Stimulated activated memory B cell treated with anti-CD40 and anti-IgM and Interleukin-4, amounts not matched to agents 10 μg/mL and 1 μg/mL and 100 μg/mL, for 72 hours (primary cell): ENCODE data around the gene SMIM20.

Source experiments
- ATAC-seq: fragments of 150-1000 bp; cut with Tn5 transposase; 2 replicates; pipeline ENCODE4 v1.10.0; 2021
- H3K27ac Mint-ChIP-seq: one replicate; pipeline ENCODE4 v1.8.0; 2022; ENCODE audit warnings: mild to moderate bottlenecking, mixed read lengths
- H3K27me3 Mint-ChIP-seq: one replicate; pipeline ENCODE4 v1.8.0; 2022; ENCODE audit warnings: mixed read lengths
- H3K36me3 Mint-ChIP-seq: one replicate; pipeline ENCODE4 v1.8.0; 2022; ENCODE audit warnings: mixed read lengths
- H3K4me1 Mint-ChIP-seq: one replicate; pipeline ENCODE4 v1.8.0; 2022; ENCODE audit warnings: mixed read lengths
- H3K4me3 Mint-ChIP-seq: one replicate; pipeline ENCODE4 v1.8.0; 2022; ENCODE audit warnings: mild to moderate bottlenecking, moderate library complexity, mixed read lengths
- H3K9me3 Mint-ChIP-seq: one replicate; pipeline ENCODE4 v1.8.0; 2022; ENCODE audit warnings: mixed read lengths

The SMIM20 gene

GRCh38 chr4:25929298-25929686 is 15.3 kb downstream of the SMIM20 start:
- no peaks in the 10 kb centered on the region for H3K27me3 Mint-ChIP-seq
- H3K27ac Mint-ChIP-seq, result no peak overlapping the region
- H3K4me1 Mint-ChIP-seq, result peaks cover 6% of the 10 kb centered on the region
- no peaks in the 10 kb centered on the region for H3K9me3 Mint-ChIP-seq
- no peak overlapping the region for H3K4me3 Mint-ChIP-seq
- no peak for ATAC-seq
- peaks cover 7% of the 10 kb centered on the region for H3K36me3 Mint-ChIP-seq

DNA sequence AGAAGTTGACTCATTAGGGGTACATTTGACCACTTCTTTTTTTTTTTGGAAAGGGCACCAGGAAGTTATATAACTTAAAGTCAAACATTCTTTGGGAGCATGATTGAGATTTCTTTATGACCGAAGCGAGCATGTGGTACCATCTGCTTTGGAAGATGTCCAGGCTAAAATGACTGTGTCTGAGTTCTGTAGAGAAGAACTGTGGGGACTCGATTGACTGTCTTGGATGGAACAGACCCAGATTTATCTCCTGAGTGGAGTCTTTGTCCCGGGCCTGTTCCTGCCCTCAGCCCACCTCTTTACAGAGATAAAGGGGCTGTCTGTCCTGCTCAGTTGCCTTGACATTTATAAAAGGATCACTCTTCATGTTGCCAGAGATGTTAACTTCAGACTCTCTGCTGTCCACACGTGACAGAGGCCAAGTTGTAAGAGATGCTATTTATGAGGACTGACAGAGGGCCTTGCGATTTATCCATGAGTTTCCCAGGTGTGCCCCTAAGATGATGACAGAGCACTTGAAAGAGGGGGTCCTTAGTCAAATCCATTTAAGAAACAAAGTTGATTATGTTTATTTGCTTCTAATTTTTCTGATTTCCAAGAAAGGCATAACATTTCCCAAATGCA is 16.8 kb downstream of the SMIM20 start:
- H3K9me3 Mint-ChIP-seq, result no peaks in the 10 kb centered on the region
- no peak overlapping the region for H3K4me3 Mint-ChIP-seq
- no peak overlapping the region for H3K27ac Mint-ChIP-seq
- no peak for ATAC-seq
- no peaks in the 10 kb centered on the region for H3K27me3 Mint-ChIP-seq
- peaks cover 2% of the 10 kb centered on the region for H3K4me1 Mint-ChIP-seq
- peaks cover 7% of the 10 kb centered on the region for H3K36me3 Mint-ChIP-seq

GRCh38 chr4:25936696-25937095 is 22.7 kb downstream of the SMIM20 start:
- H3K36me3 Mint-ChIP-seq, result no peaks in the 10 kb centered on the region

GRCh38 chr4:25937801-25938200 is 23.8 kb downstream of the SMIM20 start:
- peaks cover 2% of the 10 kb centered on the region for H3K9me3 Mint-ChIP-seq
- no peak for ATAC-seq

More at GRCh38 chr4:25936696-25937095, 22.7 kb downstream of the SMIM20 start:
- Mint-ChIP-seq H3K4me1 (peaks cover 43% of the 10 kb centered on the region), H3K27me3 (no peaks in the 10 kb centered on the region), H3K9me3 (peaks cover 2% of the 10 kb centered on the region), H3K4me3 (no peak overlapping the region), H3K27ac (no peak overlapping the region)
- no peak for ATAC-seq

GRCh38 chr4:25938366-25938765 is 24.3 kb downstream of the SMIM20 start:
- H3K27me3 Mint-ChIP-seq, result no peaks in the 10 kb centered on the region
- no peaks in the 10 kb centered on the region for H3K36me3 Mint-ChIP-seq
- peak overlapping the region; percentile 88 for H3K27ac Mint-ChIP-seq
- peak overlapping the region; percentile 61 for H3K4me3 Mint-ChIP-seq
- peak; percentile 74 for ATAC-seq
- peaks cover 2% of the 10 kb centered on the region for H3K9me3 Mint-ChIP-seq
- H3K4me1 Mint-ChIP-seq, result peaks cover 46% of the 10 kb centered on the region

More at GRCh38 chr4:25937801-25938200, 23.8 kb downstream of the SMIM20 start:
- Mint-ChIP-seq H3K27me3 (no peaks in the 10 kb centered on the region), H3K4me3 (peak overlapping the region; percentile 61), H3K36me3 (no peaks in the 10 kb centered on the region), H3K27ac (peak overlapping the region; percentile 88), H3K4me1 (peaks cover 46% of the 10 kb centered on the region)

DNA sequence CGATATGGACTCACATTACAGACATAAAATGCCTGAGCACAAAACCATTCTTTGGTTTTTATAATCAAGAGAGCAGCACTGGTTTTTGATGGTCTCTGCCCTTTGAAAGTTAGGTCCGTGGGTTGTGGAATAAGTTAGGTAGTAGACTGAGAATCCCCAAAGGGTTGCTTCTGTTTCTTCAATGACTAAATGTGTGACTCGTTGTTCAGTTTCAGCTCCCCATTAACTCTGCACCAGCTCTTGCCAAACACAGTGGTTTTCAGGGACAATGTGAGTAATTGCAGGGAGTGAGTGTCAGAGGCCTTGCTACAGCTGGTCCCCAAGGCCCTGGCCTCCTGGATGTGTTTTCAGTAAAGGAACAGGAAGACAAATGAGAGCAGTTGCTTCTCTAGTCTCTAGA is 24.8 kb downstream of the SMIM20 start:
- Mint-ChIP-seq H3K36me3 (no peaks in the 10 kb centered on the region), H3K27ac (peak overlapping the region; percentile 88), H3K9me3 (peaks cover 2% of the 10 kb centered on the region), H3K27me3 (no peaks in the 10 kb centered on the region), H3K4me3 (peak overlapping the region; percentile 61), H3K4me1 (peaks cover 46% of the 10 kb centered on the region)
- peak; percentile 91 for ATAC-seq

DNA sequence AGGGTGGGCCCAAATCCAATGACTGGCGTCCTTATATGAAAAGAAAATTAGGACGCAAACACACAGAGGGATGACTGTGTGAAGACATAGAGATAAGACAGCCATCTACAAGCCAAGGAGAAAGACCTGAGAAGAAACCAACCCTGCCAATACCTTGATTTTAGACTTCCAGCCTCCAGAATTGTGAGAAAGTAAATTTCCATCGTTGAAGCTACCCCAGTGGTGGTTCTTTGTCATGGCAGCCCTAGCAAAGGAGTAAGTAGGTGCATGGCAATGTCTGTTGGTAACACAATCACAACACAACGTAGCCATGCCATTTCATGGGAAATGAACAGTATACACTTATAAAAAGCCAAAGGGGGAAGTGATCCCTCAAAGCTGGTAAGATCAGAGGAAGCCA is 25.3 kb downstream of the SMIM20 start:
- H3K27ac Mint-ChIP-seq, result peak overlapping the region; percentile 88
- peaks cover 2% of the 10 kb centered on the region for H3K9me3 Mint-ChIP-seq
- ATAC-seq, result no peak
- H3K4me3 Mint-ChIP-seq, result peak overlapping the region; percentile 61
- peaks cover 46% of the 10 kb centered on the region for H3K4me1 Mint-ChIP-seq
- H3K27me3 Mint-ChIP-seq, result no peaks in the 10 kb centered on the region
- H3K36me3 Mint-ChIP-seq, result no peaks in the 10 kb centered on the region

DNA sequence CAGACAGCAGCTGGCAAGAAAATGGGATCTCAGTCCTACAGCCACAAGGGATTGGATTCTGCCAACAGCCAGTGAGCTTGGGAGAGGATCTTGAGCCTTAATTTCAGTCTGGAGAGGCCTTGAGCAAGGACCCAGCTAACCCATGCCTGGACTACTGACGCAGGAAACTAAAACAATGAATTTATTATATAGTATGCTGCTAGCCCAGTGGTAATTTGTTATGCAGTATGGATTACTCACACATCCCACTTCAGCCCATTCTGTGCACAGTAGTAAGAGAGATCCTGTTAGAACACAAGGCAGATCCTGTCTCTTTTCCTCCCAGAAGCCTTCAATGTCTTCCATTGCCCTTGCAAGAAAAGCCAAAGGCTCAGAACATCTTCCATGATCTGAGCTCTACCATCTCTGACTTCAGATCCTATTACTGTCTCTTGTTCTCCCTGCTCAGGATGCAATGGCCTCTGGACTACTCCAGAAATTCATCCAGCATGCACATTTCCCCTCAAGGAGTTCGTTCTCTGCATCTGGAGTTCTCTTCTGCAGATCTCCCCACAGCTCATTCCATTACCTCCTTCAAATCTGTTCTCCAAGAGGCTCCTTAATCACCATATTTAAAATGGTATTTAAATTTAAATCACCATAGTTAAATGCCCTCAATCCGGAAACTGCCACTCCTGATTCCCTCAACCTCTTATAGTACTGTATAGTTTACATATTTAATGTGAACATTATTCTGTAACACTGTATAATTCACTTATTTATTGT is 27.6 kb downstream of the SMIM20 start:
- no peaks in the 10 kb centered on the region for H3K36me3 Mint-ChIP-seq
- no peak overlapping the region for H3K27ac Mint-ChIP-seq

GRCh38 chr4:25943312-25943711 is 29.3 kb downstream of the SMIM20 start:
- Mint-ChIP-seq H3K4me3 (no peak overlapping the region), H3K27ac (no peak overlapping the region), H3K9me3 (no peaks in the 10 kb centered on the region), H3K27me3 (no peaks in the 10 kb centered on the region), H3K4me1 (peaks cover 29% of the 10 kb centered on the region), H3K36me3 (no peaks in the 10 kb centered on the region)
- ATAC-seq, result no peak

More for the DNA sequence above, 27.6 kb downstream of the SMIM20 start:
- Mint-ChIP-seq H3K4me1 (peaks cover 39% of the 10 kb centered on the region), H3K4me3 (no peak overlapping the region), H3K27me3 (no peaks in the 10 kb centered on the region), H3K9me3 (no peaks in the 10 kb centered on the region)
- no peak for ATAC-seq

- H3K9me3 Mint-ChIP-seq, result no peaks in the 10 kb centered on the region
- no peak overlapping the region for H3K27ac Mint-ChIP-seq
- ATAC-seq, result no peak
- H3K4me1 Mint-ChIP-seq, result peaks cover 24% of the 10 kb centered on the region
- peaks cover 2% of the 10 kb centered on the region for H3K27me3 Mint-ChIP-seq
- no peak overlapping the region for H3K4me3 Mint-ChIP-seq
- no peaks in the 10 kb centered on the region for H3K36me3 Mint-ChIP-seq
These were observed 29.8 kb downstream of the SMIM20 start for GRCh38 chr4:25943805-25944204.

GRCh38 chr4:25948051-25948450 is 34.0 kb downstream of the SMIM20 start:
- H3K4me3 Mint-ChIP-seq, result no peak overlapping the region
- no peak for ATAC-seq
- H3K27ac Mint-ChIP-seq, result no peak overlapping the region
- no peaks in the 10 kb centered on the region for H3K9me3 Mint-ChIP-seq
- no peaks in the 10 kb centered on the region for H3K4me1 Mint-ChIP-seq
- peaks cover 38% of the 10 kb centered on the region for H3K27me3 Mint-ChIP-seq
- no peaks in the 10 kb centered on the region for H3K36me3 Mint-ChIP-seq

DNA sequence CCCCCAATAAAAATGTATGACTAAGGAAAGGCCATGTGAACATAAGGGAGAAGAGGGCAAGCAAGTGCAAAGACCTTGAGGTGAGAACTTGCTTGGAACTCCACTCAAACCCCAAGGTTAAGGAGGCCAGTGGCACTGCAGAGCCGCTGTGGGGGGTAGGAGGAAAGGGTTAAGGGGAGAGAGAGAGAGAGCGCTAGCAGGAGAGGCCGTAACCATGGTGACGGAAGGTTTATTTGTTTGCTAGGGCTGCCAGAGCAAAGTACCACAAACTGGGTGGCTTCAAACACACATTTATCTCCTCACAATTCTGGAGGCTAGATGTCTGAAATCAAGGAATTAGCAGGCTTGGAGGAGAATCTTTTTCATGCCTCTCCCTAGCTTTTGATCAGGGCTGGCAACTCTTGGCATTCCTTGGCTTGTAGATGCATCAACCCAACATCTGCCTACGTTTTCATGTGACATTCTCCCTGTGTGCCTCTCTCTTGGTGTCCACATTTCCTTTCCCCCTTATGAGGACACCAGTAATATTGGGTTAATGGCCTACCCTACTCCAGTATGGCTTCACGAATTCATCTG is 35.2 kb downstream of the SMIM20 start:
- H3K4me1 Mint-ChIP-seq, result no peaks in the 10 kb centered on the region
- H3K9me3 Mint-ChIP-seq, result no peaks in the 10 kb centered on the region
- no peak overlapping the region for H3K27ac Mint-ChIP-seq
- no peak overlapping the region for H3K4me3 Mint-ChIP-seq
- no peak for ATAC-seq
- peaks cover 38% of the 10 kb centered on the region for H3K27me3 Mint-ChIP-seq
- H3K36me3 Mint-ChIP-seq, result no peaks in the 10 kb centered on the region

DNA sequence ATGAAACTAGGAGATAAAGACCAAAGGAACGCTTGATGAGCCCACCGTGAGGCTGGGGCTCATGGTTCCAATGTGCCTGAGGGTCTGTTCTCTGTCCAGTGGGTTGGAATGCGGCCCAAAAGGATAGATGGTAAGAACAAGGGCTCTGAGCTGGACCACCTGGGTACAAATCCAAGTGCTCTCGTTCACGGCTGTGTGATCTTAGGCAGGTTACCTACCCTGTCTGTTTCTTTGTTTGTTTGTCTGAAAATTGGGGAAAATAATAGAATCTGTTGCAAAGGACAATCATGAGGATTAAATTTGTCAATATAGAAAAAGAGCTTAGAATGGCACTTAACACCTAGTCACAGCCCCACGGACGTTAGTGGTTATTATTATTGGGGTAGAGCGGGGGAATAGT is 36.0 kb downstream of the SMIM20 start:
- no peaks in the 10 kb centered on the region for H3K4me1 Mint-ChIP-seq
- no peak for ATAC-seq
- H3K36me3 Mint-ChIP-seq, result no peaks in the 10 kb centered on the region
- peaks cover 38% of the 10 kb centered on the region for H3K27me3 Mint-ChIP-seq
- no peak overlapping the region for H3K27ac Mint-ChIP-seq
- H3K4me3 Mint-ChIP-seq, result no peak overlapping the region
- no peaks in the 10 kb centered on the region for H3K9me3 Mint-ChIP-seq

DNA sequence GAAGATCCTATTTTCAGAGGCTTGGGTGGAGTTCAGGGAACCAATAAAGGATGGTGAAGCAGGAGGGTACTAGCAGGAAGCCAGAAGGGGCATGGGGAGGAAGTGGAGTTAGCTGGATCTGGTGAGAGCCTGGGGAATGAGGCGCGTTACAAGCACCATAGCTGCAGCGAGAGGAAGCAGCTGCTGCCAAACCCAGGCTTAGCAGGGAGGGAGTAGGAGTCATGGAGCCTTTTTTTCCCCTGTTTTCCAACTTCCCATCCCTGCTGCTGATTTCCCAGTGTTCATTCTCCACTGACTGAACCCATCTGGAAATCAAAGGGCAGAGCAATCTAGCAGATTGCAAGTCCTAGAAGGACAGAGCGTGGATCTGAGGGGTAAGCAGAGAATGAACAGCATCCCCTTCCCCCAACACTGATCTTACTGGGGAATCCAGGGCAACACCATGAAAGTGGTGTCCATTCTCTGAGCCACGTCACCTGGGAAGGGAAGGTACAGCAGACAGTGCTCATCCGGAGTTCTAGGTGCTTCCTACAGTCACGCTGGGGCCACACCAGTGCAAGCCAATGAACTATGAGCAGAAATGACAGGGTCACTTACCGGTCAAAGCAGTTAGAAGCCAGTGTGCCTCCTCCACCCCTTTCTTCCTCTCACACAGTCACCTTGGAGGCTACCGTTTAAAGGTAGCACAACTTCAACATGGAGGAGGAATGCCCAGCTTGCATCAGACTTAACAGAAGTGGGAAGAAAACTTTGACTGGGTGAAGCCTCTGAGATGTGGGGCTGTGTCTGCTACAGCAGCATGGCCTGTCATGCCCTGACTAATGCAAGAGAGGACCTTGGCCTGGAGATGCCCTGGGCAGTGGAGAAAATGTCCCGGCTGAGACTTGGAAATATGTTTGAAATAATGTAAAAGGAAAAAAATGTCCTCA is 36.7 kb downstream of the SMIM20 start:
- no peaks in the 10 kb centered on the region for H3K9me3 Mint-ChIP-seq
- no peak for ATAC-seq

GRCh38 chr4:25951390-25951952 is 37.5 kb downstream of the SMIM20 start:
- no peak overlapping the region for H3K4me3 Mint-ChIP-seq
- peaks cover 3% of the 10 kb centered on the region for H3K9me3 Mint-ChIP-seq
- ATAC-seq, result no peak
- H3K27ac Mint-ChIP-seq, result peak overlapping the region; percentile 44
- H3K36me3 Mint-ChIP-seq, result no peaks in the 10 kb centered on the region
- peaks cover 38% of the 10 kb centered on the region for H3K27me3 Mint-ChIP-seq
- no peaks in the 10 kb centered on the region for H3K4me1 Mint-ChIP-seq

More for the DNA sequence above, 36.7 kb downstream of the SMIM20 start:
- H3K4me3 Mint-ChIP-seq, result no peak overlapping the region
- H3K4me1 Mint-ChIP-seq, result no peaks in the 10 kb centered on the region
- peaks cover 38% of the 10 kb centered on the region for H3K27me3 Mint-ChIP-seq
- H3K36me3 Mint-ChIP-seq, result no peaks in the 10 kb centered on the region
- peak overlapping the region; percentile 44 for H3K27ac Mint-ChIP-seq
